GM12892 (cell line): Measurements from ENCODE around the gene GSTM2.
"Not testable (repeated sequence)": the region's sequence is repeated elsewhere in the genome, so short reads cannot be mapped to it uniquely, and the experiment has no call there.

Experiments
- POLR2A ChIP-seq: IDR thresholded peaks from 2 replicates; pipeline ENCODE4 v1.6.1; 2011; ENCODE audit warnings: low read depth, low read length, control low read depth
- POLR2AphosphoS5 ChIP-seq: IDR thresholded peaks from 2 replicates; pipeline ENCODE4 v1.6.1; 2011; ENCODE audit warnings: low read depth, low read length, control low read depth
- TAF1 ChIP-seq: IDR thresholded peaks from 2 replicates; pipeline ENCODE4 v1.6.1; 2011; ENCODE audit warnings: low read depth, mild to moderate bottlenecking, control low read depth, low read length, borderline replicate concordance

DNA sequence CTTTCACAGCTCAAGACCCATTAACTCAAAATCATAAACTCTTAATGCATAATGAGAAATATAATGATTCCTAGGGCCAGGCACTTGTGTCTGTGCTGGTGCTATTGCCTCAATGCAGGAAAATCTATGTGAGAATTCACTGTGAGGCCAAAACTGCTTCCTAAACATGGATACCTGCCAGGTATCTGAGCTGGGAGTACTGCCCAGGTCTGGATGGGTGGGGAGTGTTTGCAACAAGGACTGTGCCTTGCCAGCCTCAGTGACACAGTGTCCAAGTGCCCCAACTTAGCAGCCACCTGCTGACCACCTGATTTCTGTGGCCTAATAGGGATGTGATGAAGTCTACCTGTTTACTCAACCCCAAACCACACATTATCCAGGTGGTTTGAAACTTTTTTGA, 42.0 kb downstream of the GSTM2 start:
- not testable (repeated sequence) for TF ChIP-seq POLR2AphosphoS5, POLR2A, TAF1
